Erythroblast (primary cell): ENCODE measurements around the gene DBI.
"Not testable (repeated sequence)": the region's sequence is repeated elsewhere in the genome, so short reads cannot be mapped to it uniquely, and the experiment has no call there.

Experiments
- DNase-seq, 2 experiments: peaks; one replicate each; lab custom pipeline; 2025; lab: John Stamatoyannopoulos, UW
- GATA1 ChIP-seq: IDR thresholded peaks from 2 replicates; pipeline ENCODE4 v1.6.1; 2011; ENCODE audit warnings: low read depth, mild to moderate bottlenecking, control low read depth, low read length, moderate library complexity
- POLR2A ChIP-seq: IDR thresholded peaks from 2 replicates; pipeline ENCODE4 v1.6.1; 2011; ENCODE audit warnings: mild to moderate bottlenecking, low read length

DBI gene

DNA sequence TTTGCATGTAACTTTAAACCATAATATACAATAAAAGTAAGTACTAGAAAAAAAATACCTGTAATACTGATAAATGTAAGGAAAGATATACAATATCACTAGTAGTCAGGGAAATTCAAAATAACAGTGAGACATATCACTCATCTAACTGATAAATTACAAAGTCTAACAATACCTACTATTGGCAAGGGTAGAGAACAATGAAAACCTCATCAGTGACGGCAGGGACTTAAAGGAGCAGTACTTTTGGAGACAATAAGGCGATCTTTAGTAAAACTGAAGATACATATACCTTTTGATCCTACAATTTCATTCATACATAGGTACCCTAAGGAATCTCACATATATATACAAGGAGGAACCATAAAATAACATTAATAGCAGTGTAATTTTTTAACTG, 25.1 kb upstream of the DBI start:
- no peak for TF ChIP-seq POLR2A
- TF ChIP-seq GATA1 = no peak
- no peak for DNase-seq

GRCh38 chr2:119349289-119349688, 17.5 kb upstream of the DBI start:
- TF ChIP-seq GATA1 = no peak
- no peak for TF ChIP-seq POLR2A
- DNase-seq = no peak

GRCh38 chr2:119350311-119350998, 16.3 kb upstream of the DBI start:
- no peak for TF ChIP-seq GATA1
- no peak for DNase-seq

DNA sequence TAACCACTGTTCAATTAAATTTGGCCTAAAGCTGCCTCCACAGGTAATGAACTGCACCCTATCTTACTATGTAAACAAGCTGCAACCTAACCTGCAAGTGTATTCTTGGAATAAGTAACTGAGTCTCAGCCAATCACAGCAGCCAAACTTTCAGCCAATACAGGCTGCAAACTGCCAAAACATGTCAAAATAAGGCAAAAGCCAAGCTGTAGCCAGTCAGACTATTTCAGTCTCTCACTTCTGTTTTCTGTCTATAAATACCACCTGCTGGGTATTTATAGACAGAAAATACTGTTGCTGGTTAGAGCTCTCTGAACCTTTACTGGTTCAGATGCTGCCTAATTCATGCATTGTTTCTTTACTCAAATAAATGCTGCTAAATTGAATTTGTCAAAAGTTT, 14.4 kb upstream of the DBI start:
- TF ChIP-seq POLR2A (no peak), GATA1 (no peak)
- DNase-seq = no peak

DNA sequence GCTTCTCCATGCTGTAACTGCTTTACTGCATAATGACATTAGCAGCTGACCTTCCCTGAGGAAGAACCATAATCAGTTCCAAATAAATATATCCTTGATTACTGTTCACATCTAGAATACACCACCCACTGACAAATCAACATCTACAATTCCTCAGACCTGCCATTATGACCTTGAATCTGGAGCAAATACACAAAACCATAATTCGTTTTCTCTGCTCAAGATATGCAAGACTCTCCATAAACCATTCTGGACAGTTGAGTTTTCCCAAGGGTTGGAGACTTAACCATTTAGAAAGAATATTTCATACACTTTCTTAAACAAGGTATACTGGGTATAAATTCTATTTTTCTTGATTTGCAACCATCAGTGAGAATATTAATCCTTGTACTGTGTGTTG, 11.9 kb upstream of the DBI start:
- TF ChIP-seq POLR2A (no peak), GATA1 (no peak)
- no peak for DNase-seq

- no peak for DNase-seq
- no peak for TF ChIP-seq GATA1
- no peak for TF ChIP-seq POLR2A
Measured at GRCh38 chr2:119359774-119360173, 7.0 kb upstream of the DBI start.

DNA sequence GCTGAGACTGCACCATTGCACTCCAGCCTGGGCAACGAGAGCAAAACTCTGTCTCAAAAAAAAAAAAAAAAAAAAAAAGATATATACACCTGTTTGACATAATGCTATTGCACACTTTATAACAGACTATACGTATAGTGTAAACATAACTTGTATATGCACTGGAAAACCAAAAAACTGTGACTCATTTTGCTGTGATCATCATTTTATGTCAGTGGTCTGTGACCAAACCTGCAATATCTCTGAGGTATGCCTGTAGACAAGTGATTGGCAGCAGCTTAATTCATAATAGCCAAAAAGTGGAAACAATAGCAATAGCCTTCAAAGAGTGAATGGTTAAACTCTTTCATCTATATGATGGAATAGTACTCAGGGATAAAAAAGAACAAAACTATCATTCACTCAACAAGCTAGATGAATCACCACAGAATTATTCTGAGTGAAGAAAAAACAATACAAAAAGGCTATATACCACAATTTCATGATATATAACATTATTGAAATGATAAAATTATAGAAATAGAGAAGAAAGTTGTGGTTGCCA, 6.3 kb upstream of the DBI start:
- no peak for TF ChIP-seq GATA1
- TF ChIP-seq POLR2A = no peak
- DNase-seq = no peak

- no peak for DNase-seq
- TF ChIP-seq GATA1 (no peak), POLR2A (no peak)
Measured at GRCh38 chr2:119364798-119365197, 2.0 kb upstream of the DBI start.

DNA sequence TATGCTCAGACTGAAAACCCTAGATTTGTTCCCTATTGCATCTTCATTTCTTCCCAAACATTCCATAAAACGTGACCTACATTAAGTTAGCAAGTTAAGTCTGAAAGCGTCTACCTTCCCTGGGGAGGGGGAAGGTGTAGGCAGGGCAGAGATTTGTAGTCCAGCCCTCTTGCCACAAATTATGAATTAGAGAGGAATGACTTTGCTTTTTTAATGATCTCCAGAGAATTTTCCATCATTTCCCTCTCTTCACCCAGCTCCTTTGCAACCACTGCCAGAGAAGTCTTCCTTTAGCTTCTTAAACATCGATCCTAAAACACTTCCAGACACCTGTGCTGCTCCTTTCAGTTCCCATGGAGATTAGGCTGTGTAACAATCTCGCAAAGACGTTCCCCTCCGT, 1.3 kb upstream of the DBI start:
- DNase-seq = no peak
- TF ChIP-seq POLR2A (no peak), GATA1 (no peak)

- DNase-seq = peak; percentile 60 to 74
- TF ChIP-seq GATA1 (no peak), POLR2A (no peak)
Measured at GRCh38 chr2:119366161-119366648, 572 bp upstream of the DBI start.

DNA sequence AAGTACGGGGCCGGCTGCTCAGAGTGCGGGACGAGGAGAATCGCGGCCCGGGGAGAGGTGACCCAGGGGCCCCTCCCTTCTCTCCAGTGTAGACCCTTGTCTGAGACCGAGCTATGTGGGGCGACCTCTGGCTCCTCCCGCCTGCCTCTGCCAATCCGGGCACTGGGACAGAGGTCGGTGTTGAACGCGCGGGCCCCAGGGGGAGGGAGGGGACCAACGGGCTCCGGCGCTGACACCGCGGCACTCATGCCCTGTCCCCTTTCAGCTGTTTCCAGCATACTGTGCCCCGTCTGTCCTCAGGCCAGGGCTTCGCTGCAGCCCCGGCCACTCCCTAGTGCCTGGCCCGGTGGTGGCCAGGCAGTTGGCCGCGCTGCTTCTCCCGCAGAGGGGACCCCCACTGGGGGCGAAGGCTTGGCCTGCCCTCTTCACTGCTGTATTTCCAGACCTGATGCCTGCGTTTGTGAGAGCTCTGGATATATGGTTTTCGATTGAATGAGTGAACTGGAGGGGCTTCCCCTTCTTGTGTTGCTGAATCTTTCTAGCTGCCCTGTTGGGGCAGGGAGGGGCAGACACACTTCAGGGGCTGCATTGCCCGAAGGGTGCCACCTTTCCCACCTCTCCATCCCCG, 809 bp downstream of the DBI start:
- TF ChIP-seq POLR2A = no peak
- no peak for TF ChIP-seq GATA1
- peak; percentile 29 to 37 for DNase-seq

GRCh38 chr2:119369845-119370244, 3.1 kb downstream of the DBI start:
- no peak for DNase-seq
- TF ChIP-seq GATA1 (no peak), POLR2A (no peak)

DNA sequence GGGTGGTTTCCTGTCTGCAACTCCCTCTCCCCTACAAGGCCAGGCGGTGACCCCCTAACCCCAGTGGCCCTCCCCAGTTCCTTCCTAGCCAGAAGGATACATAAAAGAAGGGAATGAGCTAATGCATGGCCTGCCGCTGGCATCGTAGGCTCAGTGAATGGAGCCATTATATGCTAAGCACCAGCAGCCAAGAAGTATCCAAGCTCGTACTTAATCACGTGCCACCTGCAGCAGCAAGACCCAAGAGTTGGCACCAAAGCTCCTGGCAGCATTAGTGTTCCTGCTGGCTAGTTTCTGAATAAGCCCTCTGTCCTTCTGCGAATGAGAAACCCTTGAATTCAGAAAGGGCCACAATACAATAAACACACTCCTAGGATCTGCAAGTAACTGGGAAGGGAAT, 4.3 kb downstream of the DBI start:
- no peak for TF ChIP-seq GATA1
- TF ChIP-seq POLR2A = no peak
- no peak for DNase-seq

GRCh38 chr2:119372778-119373568, 6.2 kb downstream of the DBI start:
- no peak for TF ChIP-seq POLR2A
- no peak for TF ChIP-seq GATA1
- no peak for DNase-seq

- not testable (repeated sequence) for DNase-seq
Measured at GRCh38 chr2:119373907-119374745, 7.3 kb downstream of the DBI start.

DNA sequence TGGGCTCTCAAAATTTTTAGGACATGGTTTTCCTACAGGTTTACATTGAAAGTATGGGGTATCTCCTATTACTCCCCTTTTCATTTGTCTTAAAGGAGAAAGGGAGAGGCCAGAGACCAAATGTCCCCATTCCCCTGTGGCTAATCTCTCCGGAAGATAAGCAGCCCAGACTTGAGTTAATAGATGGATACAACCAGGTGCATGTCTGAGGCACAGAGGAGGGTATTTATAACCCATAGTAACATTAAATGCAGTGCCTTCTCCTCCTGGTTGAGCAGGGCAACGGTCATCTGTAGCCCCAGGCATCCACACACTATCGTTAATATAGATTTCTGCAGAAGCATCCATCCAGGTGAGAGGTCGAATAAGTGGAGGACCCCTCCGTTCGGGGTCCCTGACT, 9.6 kb downstream of the DBI start:
- not testable (repeated sequence) for DNase-seq
